Activated CD8-positive, alpha-beta T cell treated with anti-CD3 and anti-CD28 coated beads for 36 hours (primary cell): ENCODE data around the gene WASF3. TPM values are rescaled to one million over a fixed set of nuclear protein-coding genes. Genes with fewer than 3 reads are reported as not detected.

Source experiments
- ATAC-seq: fragments of 200-7000 bp; cut with Tn5 transposase; one replicate; pipeline ENCODE4 v1.10.0; 2021; ENCODE audit warnings: mild to moderate bottlenecking, moderate library complexity
- CTCF ChIA-PET: fragments of 350-600 bp; sonication (Branson Sonifier 250); formaldehyde crosslinking; loops from one replicate; lab custom pipeline; 2021; ENCODE audit warnings: antibody characterized with exemption; lab: Charles Lee
- POLR2A ChIA-PET: fragments of 350-600 bp; sonication (Branson Sonifier 250); formaldehyde crosslinking; loops from one replicate; lab custom pipeline; 2021; ENCODE audit warnings: antibody characterized with exemption; lab: Charles Lee
- DNase-seq: peaks from one replicate; pipeline ENCODE4 v3.0.0-alpha.2; 2020
- H3K27ac Mint-ChIP-seq: one replicate; pipeline ENCODE4 v1.8.0; 2021; ENCODE audit warnings: mild to moderate bottlenecking, mixed read lengths
- H3K27me3 Mint-ChIP-seq: one replicate; pipeline ENCODE4 v1.8.0; 2021; ENCODE audit warnings: mixed read lengths
- H3K36me3 Mint-ChIP-seq: one replicate; pipeline ENCODE4 v1.8.0; 2021; ENCODE audit warnings: low read depth, mixed read lengths
- H3K4me1 Mint-ChIP-seq: one replicate; pipeline ENCODE4 v1.8.0; 2021; ENCODE audit warnings: low read depth, mixed read lengths
- H3K4me3 Mint-ChIP-seq: one replicate; pipeline ENCODE4 v1.8.0; 2021; ENCODE audit warnings: mild to moderate bottlenecking, moderate library complexity, mixed read lengths
- H3K9me3 Mint-ChIP-seq: one replicate; pipeline ENCODE4 v1.8.0; 2021; ENCODE audit warnings: mixed read lengths
- CTCF ChIP-seq: fragments of 200-600 bp; IDR thresholded peaks from one replicate; pipeline ENCODE4 v1.8.0; 2022; ENCODE audit warnings: antibody characterized with exemption, mild to moderate bottlenecking
- intact Hi-C: fragments of 100-400 bp; cut with micrococcal nuclease; formaldehyde crosslinking; loops from one replicate; pipeline ENCODE4 v1.10.0; 2022
- total RNA-seq, 2 experiments: library from RNA; stranded (reverse); gene quantifications; one replicate each; pipeline ENCODE4 v1.2.3, GENCODE V29; 2021

WASF3 gene
- total RNA-seq, 2 experiments from 2014 or later: 0.07 to 0.09 TPM

GRCh38 chr13:26651234-26651633 lies 93.8 kb downstream of the WASF3 start:
- no peaks in the 10 kb centered on the region for H3K4me1 Mint-ChIP-seq
- H3K27ac Mint-ChIP-seq: no peak overlapping the region
- H3K27me3 Mint-ChIP-seq: peaks cover 10% of the 10 kb centered on the region
- DNase-seq: no peak
- intact Hi-C loops: no loop called here
- ATAC-seq: no peak
- ChIA-PET CTCF (no interaction called here), POLR2A (no interaction called here)
- peaks cover 4% of the 10 kb centered on the region for H3K9me3 Mint-ChIP-seq
- no peak overlapping the region for H3K4me3 Mint-ChIP-seq
- H3K36me3 Mint-ChIP-seq: no peaks in the 10 kb centered on the region
- no peak for TF ChIP-seq CTCF

GRCh38 chr13:26653310-26653709 lies 95.8 kb downstream of the WASF3 start:
- Mint-ChIP-seq H3K36me3 (no peaks in the 10 kb centered on the region), H3K4me3 (no peak overlapping the region), H3K4me1 (no peaks in the 10 kb centered on the region), H3K9me3 (peaks cover 4% of the 10 kb centered on the region), H3K27me3 (peaks cover 5% of the 10 kb centered on the region), H3K27ac (no peak overlapping the region)
- ChIA-PET POLR2A (no interaction called here), CTCF (interaction anchor here (1.4 kb wide), 1 partner anchor 45 kb away, joined by 4 read pairs; no protein-coding TSS in a partner anchor)
- TF ChIP-seq CTCF: no peak
- no peak for ATAC-seq
- DNase-seq: no peak
- intact Hi-C loops: no loop called here

DNA sequence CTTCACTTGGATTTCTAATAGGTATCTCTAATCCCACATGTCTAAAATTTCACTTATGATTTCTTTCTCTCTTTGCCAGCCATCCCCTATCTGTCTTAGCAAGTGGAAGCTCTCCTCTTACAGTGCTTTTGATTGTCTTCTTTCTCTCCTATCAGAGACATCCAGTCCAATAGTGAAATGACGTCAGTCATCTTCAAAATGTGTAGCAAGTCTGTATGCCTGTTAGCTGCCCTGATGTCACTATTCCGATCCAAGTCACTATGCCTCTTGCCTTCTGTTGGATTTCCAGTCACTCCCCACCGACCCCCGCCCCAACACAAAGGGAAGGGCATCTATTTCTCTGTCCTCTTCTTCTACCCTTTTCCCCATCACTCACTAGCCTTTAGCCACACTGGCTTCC lies 96.4 kb downstream of the WASF3 start:
- no peak overlapping the region for H3K4me3 Mint-ChIP-seq
- POLR2A ChIA-PET: no interaction called here
- no peaks in the 10 kb centered on the region for H3K4me1 Mint-ChIP-seq
- no peak overlapping the region for H3K27ac Mint-ChIP-seq
- H3K9me3 Mint-ChIP-seq: peaks cover 4% of the 10 kb centered on the region
- intact Hi-C loops: no loop called here
- no peaks in the 10 kb centered on the region for H3K36me3 Mint-ChIP-seq
- no peak for DNase-seq
- no peak for TF ChIP-seq CTCF
- CTCF ChIA-PET: interaction anchor here (1.4 kb wide), 1 partner anchor 45 kb away, joined by 4 read pairs; no protein-coding TSS in a partner anchor
- ATAC-seq: no peak
- H3K27me3 Mint-ChIP-seq: no peaks in the 10 kb centered on the region

- ChIA-PET POLR2A (no interaction called here), CTCF (no interaction called here)
- no peak for TF ChIP-seq CTCF
- Mint-ChIP-seq H3K4me3 (no peak overlapping the region), H3K27me3 (peaks cover 4% of the 10 kb centered on the region), H3K27ac (no peak overlapping the region), H3K4me1 (no peaks in the 10 kb centered on the region), H3K9me3 (no peaks in the 10 kb centered on the region), H3K36me3 (no peaks in the 10 kb centered on the region)
- DNase-seq (no peak), ATAC-seq (no peak)
- intact Hi-C loops: no loop called here
These were observed 99.4 kb downstream of the WASF3 start for GRCh38 chr13:26656919-26657318.

DNA sequence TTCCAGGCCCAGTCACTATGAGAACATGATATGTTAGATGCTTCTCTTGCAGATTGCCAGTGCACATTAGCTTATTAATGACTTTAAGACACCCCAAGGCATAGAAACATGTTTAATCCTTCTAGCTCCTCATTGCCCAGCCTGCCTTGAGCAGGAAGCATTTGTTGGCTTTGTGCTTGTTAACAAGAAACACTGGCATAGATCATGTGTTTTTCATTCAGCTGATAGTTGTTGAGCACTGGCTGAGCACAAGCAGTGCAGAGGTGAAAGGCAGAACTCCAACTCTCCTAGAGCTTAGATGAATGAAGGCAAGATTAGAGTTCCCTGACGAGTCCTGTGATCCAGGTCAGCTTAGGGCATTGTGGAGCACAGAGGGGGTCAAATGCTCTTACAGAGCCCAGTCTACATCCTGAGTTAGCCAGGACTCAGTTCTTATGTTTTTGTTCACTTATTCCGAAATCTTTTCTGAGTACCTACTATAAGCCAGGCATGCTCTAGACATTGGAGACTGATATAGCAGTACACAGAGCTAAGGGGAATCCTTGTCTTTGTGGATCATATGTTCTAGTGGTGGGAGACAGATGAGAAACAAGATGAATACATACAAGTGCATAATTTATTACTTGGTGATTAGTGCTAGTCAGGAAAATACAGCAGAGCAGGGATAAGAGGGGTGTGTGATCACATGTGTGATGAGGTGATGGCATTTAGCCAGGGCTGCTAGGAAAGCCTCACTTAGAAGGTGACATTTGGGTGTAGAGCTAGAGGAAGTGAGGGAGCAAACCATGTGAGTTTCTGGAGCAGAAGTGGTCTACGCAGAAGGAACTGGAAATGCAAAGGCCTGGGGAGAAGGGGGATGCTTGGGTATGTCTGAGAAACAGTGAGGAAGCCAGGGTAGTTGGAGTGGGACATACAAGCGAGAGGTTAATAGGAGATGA lies 101.2 kb downstream of the WASF3 start:
- ATAC-seq (no peak), DNase-seq (no peak)
- intact Hi-C loops: no loop called here
- Mint-ChIP-seq H3K4me1 (no peaks in the 10 kb centered on the region), H3K4me3 (no peak overlapping the region), H3K9me3 (no peaks in the 10 kb centered on the region), H3K27ac (no peak overlapping the region), H3K36me3 (no peaks in the 10 kb centered on the region), H3K27me3 (peaks cover 9% of the 10 kb centered on the region)
- ChIA-PET CTCF (interaction anchor here (1.2 to 4.0 kb wide), 2 partner anchors 9 to 40 kb away, joined by 3 to 17 read pairs; no protein-coding TSS in a partner anchor), POLR2A (interaction anchor here (0.5 kb wide), 1 partner anchor 536 kb away, joined by 3 read pairs; no protein-coding TSS in a partner anchor)
- TF ChIP-seq CTCF: no peak
